Erythroblast (primary cell): ENCODE results near the gene CCDC102B.

ENCODE experiments used
- GATA1 ChIP-seq: IDR thresholded peaks from 2 replicates; pipeline ENCODE4 v1.6.1; 2011; ENCODE audit warnings: low read depth, mild to moderate bottlenecking, control low read depth, low read length, moderate library complexity
- POLR2A ChIP-seq: IDR thresholded peaks from 2 replicates; pipeline ENCODE4 v1.6.1; 2011; ENCODE audit warnings: mild to moderate bottlenecking, low read length

DNA sequence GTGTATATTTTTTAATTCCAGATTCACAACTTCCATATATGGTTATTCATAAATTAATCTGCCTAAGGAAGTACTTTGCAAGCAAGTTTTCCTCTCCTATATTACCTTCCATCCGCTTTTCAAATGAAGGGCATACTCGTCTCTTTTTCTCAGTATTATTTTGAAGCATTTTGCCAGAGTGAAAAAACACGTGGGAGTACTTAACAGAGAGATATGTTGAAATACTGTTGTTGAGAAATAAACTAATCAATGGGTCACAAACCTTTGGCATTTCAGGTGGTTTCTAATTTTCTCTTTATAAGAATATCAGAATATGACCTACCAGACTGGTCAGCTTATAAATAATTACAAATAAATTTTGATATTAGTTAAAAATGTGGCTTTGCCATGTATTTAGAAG, 67.6 kb downstream of the CCDC102B start:
- TF ChIP-seq POLR2A = no peak
- no peak for TF ChIP-seq GATA1
